Activated B cell treated with CpG ODN at 0.5 μM for 24 hours (primary cell): ENCODE results near the gene ATP7B. TPM values are rescaled to one million over a fixed set of nuclear protein-coding genes. Genes with fewer than 3 reads are reported as not detected.

Experiments used
- ATAC-seq: fragments of 200-7000 bp; cut with Tn5 transposase; one replicate; pipeline ENCODE4 v1.10.0; 2021; ENCODE audit warnings: low read depth, mild to moderate bottlenecking, moderate library complexity
- CTCF ChIA-PET: fragments of 350-600 bp; sonication (Branson Sonifier 250); formaldehyde crosslinking; loops from one replicate; lab custom pipeline; 2021; ENCODE audit warnings: antibody characterized with exemption; lab: Charles Lee
- POLR2A ChIA-PET: fragments of 350-600 bp; sonication (Branson Sonifier 250); formaldehyde crosslinking; loops from one replicate; lab custom pipeline; 2021; ENCODE audit warnings: antibody characterized with exemption; lab: Charles Lee
- DNase-seq: peaks from one replicate; pipeline ENCODE4 v3.0.0; 2022
- H3K27ac Mint-ChIP-seq: one replicate; pipeline ENCODE4 v1.8.0; 2020; ENCODE audit warnings: mixed read lengths
- H3K27me3 Mint-ChIP-seq: one replicate; pipeline ENCODE4 v1.8.0; 2021; ENCODE audit warnings: mixed read lengths
- H3K36me3 Mint-ChIP-seq: one replicate; pipeline ENCODE4 v1.8.0; 2021; ENCODE audit warnings: low read depth, mixed read lengths
- H3K4me1 Mint-ChIP-seq: one replicate; pipeline ENCODE4 v1.8.0; 2021; ENCODE audit warnings: mixed read lengths
- H3K4me3 Mint-ChIP-seq: one replicate; pipeline ENCODE4 v1.8.0; 2020; ENCODE audit warnings: mild to moderate bottlenecking, mixed read lengths
- H3K9me3 Mint-ChIP-seq: one replicate; pipeline ENCODE4 v1.8.0; 2020; ENCODE audit warnings: mixed read lengths
- CTCF ChIP-seq: fragments of 200-600 bp; IDR thresholded peaks from one replicate; pipeline ENCODE4 v1.8.0; 2022; ENCODE audit warnings: antibody characterized with exemption, mild to moderate bottlenecking
- intact Hi-C: fragments of 100-400 bp; cut with micrococcal nuclease; formaldehyde crosslinking; loops from one replicate; pipeline ENCODE4 v1.15.1; 2024
- total RNA-seq: library from RNA; stranded (reverse); gene quantifications from 2 replicates; pipeline ENCODE4 v1.2.3, GENCODE V29; 2022

Gene ATP7B
- total RNA-seq, 1 donor from 2014 or later: 0.40 TPM

- H3K27ac Mint-ChIP-seq: no peak overlapping the region
- peaks cover 4% of the 10 kb centered on the region for H3K4me1 Mint-ChIP-seq
These were observed 90.5 kb downstream of the ATP7B start for GRCh38 chr13:51920786-51921185.

GRCh38 chr13:51920267-51920666 lies 91.0 kb downstream of the ATP7B start:
- TF ChIP-seq CTCF: no peak
- ChIA-PET CTCF (no interaction called here), POLR2A (no interaction called here)
- H3K27me3 Mint-ChIP-seq: peaks cover 4% of the 10 kb centered on the region
- H3K4me3 Mint-ChIP-seq: no peak overlapping the region
- ATAC-seq (no peak), DNase-seq (no peak)
- intact Hi-C loops: no loop called here
- H3K36me3 Mint-ChIP-seq: no peaks in the 10 kb centered on the region
- peaks cover 4% of the 10 kb centered on the region for H3K4me1 Mint-ChIP-seq
- no peak overlapping the region for H3K27ac Mint-ChIP-seq
- H3K9me3 Mint-ChIP-seq: no peaks in the 10 kb centered on the region

More at GRCh38 chr13:51920786-51921185, 90.5 kb downstream of the ATP7B start:
- POLR2A ChIA-PET: no interaction called here
- intact Hi-C loops: no loop called here
- Mint-ChIP-seq H3K9me3 (no peaks in the 10 kb centered on the region), H3K36me3 (no peaks in the 10 kb centered on the region), H3K27me3 (peaks cover 5% of the 10 kb centered on the region), H3K4me3 (no peak overlapping the region)
- ATAC-seq (no peak), DNase-seq (no peak)
- CTCF ChIA-PET: no interaction called here
- TF ChIP-seq CTCF: no peak

GRCh38 chr13:51919531-51919930 lies 91.7 kb downstream of the ATP7B start:
- DNase-seq: no peak
- ChIA-PET CTCF (no interaction called here), POLR2A (no interaction called here)
- no peak for ATAC-seq
- no peak for TF ChIP-seq CTCF
- intact Hi-C loops: no loop called here
- no peaks in the 10 kb centered on the region for H3K36me3 Mint-ChIP-seq
- no peak overlapping the region for H3K4me3 Mint-ChIP-seq
- H3K9me3 Mint-ChIP-seq: no peaks in the 10 kb centered on the region
- H3K27me3 Mint-ChIP-seq: peaks cover 4% of the 10 kb centered on the region
- no peak overlapping the region for H3K27ac Mint-ChIP-seq
- H3K4me1 Mint-ChIP-seq: peaks cover 4% of the 10 kb centered on the region

GRCh38 chr13:51916962-51917361 lies 94.3 kb downstream of the ATP7B start:
- Mint-ChIP-seq H3K4me1 (peaks cover 2% of the 10 kb centered on the region), H3K27me3 (no peaks in the 10 kb centered on the region), H3K27ac (no peak overlapping the region), H3K9me3 (no peaks in the 10 kb centered on the region), H3K36me3 (no peaks in the 10 kb centered on the region), H3K4me3 (no peak overlapping the region)
- no peak for ATAC-seq
- intact Hi-C loops: no loop called here
- ChIA-PET CTCF (no interaction called here), POLR2A (no interaction called here)
- no peak for DNase-seq
- TF ChIP-seq CTCF: no peak

GRCh38 chr13:51916051-51916818 lies 95.0 kb downstream of the ATP7B start:
- intact Hi-C loops: no loop called here
- no peaks in the 10 kb centered on the region for H3K27me3 Mint-ChIP-seq
- H3K27ac Mint-ChIP-seq: no peak overlapping the region
- H3K36me3 Mint-ChIP-seq: no peaks in the 10 kb centered on the region
- ChIA-PET POLR2A (no interaction called here), CTCF (no interaction called here)
- ATAC-seq (no peak), DNase-seq (no peak)
- no peak for TF ChIP-seq CTCF
- no peak overlapping the region for H3K4me3 Mint-ChIP-seq
- no peaks in the 10 kb centered on the region for H3K9me3 Mint-ChIP-seq
- no peaks in the 10 kb centered on the region for H3K4me1 Mint-ChIP-seq
